ENCODE data around the gene MBNL2.

The MBNL2 gene

DNA sequence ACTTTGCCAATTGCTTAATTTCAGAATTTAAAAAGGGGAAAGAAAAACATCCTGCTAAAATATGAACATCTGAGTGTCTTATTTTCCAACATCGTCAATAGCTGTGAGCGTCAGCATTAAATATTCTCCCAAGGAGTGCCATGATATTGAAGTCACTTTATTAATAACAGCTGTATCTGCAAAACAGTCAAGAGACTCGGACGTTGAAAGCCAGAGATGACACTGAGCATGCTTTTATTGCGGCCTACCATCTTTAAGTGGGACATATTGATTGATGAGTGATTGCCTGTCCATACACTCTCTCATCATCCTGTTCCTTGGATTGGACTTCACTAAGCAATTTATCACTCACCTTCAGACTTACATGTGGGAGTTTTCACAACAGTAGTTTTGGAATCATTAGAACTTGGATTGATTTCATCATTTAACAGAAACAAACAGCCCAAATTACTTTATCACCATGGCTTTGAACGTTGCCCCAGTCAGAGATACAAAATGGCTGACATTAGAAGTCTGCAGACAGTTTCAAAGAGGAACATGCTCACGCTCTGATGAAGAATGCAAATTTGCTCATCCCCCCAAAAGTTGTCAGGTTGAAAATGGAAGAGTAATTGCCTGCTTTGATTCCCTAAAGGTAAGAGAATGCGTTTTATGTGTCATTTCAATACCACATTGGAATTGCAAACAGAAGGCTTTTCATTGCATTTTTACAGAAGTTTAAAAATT is 53.8 kb downstream of the MBNL2 start:
- DNase-seq = no peak

DNA sequence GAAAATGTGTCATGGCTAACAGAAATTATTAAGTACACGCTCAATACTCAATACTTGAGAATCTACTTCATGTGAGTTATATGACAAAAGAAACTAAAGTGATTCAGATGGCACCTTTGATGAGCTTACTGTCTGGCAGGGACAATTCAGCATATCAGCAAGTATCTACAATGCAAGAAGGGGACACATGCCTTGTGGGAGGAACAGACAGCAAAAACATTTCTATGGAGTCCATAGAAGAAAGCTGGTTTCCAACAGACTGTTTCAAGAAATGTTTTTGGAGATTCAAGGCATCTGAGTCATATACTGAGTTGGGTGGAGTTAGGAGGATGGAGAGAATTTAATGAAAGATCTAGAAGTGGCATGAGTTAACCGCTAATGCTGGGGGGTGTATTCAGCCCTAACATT is 54.7 kb downstream of the MBNL2 start:
- no peak for DNase-seq

DNA sequence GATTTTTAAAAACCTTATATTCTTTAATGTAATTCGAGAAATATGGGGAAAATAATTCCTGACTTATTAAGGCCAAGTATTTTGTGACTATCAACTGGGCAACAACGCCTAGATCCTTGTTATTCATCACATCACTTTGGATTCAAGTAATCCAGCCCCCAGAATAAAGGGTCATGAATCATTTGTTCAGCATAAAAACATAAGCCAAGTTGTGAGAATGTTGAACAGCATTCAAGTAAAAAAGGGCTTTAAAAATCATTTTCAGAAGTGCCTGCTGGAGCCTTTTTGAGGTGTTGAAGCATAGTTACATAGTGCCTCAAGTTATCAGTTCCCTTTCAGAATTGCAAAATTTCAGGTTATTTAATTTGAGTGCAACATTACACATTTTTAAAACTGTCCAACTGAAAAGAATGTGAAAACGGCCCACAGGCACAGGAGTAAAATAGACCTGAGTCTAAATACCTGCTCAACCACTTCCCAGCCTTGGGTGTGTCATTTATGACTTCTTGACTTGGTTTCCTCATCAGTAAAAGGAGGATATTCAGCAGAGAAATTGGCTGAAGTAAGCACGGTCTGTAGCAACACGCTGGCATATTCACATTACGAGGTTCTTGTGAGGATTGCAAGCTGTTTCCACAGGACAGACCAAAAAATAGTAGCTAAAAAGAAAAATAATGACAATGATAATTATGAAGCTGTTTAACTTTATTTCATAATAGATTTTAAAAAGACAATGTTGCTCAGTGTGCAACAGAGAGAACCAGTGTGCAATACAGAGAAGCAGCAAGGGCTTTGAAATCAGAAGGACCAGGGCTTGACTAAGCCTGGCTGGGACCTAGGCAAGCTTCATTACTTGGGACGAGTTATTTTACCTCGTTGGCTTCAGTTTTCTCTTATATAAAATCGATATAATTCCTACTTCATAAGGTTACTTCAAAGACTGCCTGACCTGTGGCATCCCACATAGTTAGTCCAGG is 56.6 kb downstream of the MBNL2 start:
- DNase-seq = no peak

DNA sequence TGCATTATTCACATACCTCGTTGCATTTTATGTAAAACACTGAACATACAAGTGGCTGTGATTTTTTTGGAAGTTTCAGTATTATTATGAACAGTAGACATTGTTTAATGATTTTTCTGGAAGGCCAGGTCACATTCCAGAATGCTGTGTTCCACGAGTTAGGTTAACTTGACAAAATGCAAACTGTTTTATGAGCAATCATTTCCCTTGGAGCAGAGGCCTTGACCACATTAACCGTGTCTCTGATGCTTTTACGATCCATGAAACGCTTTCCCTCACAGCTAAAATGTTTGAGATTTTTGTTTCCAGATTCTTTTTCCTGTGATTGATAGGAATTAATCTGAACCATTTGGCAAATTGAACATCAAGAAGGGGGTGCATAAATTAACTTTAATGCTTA is 57.8 kb downstream of the MBNL2 start:
- DNase-seq = no peak

DNA sequence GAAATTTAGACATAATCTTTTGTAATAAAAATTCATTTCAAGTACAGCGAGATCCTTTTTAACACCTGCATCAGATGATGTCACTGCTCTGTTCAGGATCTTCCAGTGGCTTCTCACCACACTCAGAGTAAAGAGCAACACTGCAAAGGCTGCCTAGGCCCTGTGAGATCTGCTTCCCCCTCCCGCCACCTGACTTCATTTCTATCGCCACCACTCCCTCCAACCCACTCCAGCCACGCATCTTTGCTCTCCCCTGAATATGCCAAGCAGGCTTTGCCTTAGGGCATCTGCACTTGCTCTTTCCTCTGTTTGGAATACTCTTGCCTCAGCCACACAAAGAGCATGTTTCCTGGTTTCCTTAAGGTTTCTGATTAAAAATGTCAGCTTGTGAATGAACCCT is 58.3 kb downstream of the MBNL2 start:
- DNase-seq = no peak

DNA sequence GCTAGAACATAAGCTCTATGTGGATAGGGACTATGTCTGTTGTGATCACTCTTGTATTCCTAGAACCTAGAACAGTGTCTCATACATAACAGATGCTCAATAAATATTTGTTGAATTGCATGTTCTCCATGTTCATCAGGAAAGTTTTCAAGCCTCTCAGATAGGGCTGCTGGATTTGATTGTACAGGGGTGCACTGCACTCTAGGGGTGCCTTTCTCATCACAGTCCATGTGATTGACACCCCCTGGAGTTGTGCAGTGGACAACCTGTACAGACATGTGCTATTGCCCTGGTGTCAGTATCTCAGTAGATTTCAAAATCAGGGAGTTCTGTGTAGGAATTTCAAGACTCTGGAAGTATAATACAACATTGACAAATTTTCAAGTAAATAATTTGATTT is 58.9 kb downstream of the MBNL2 start:
- DNase-seq = no peak

DNA sequence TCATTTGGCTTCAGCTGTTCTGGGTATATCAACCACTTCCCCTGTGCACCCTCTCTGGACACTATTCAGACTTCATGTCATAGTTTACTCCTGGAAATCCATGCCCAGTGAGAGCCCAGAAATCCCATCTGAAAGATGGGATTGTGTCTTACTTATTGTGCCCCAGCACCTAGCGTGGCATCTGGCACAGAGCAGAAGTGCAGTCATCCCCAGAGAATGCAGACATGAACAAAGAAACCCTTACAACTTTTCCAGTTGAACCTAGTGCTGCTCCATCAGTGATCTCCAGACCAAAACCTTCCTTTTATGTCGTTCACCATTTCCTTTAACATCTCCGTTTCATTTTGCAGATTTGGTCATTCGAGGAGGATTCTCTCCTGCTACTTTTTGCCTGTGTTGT is 60.6 kb downstream of the MBNL2 start:
- DNase-seq = no peak

DNA sequence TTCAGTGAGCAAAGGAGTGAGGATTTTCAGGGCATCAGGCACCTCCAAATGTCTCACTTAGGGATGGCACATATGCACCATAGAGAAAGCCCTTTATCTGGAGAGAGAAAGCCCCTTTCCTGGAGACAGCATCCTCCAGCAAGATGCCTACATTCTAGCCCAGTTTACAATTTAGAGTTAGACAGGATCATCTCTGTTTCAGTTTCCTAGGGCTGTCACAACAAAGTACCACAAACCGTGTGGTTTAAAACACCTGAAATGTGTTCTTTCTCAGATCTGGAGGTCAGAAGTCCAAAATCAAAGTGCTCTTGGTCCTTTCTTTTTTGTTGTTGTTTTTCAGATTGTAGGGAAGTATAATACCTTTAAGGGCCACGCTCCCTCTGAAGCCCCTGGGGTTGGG is 61.8 kb downstream of the MBNL2 start:
- DNase-seq = no peak

DNA sequence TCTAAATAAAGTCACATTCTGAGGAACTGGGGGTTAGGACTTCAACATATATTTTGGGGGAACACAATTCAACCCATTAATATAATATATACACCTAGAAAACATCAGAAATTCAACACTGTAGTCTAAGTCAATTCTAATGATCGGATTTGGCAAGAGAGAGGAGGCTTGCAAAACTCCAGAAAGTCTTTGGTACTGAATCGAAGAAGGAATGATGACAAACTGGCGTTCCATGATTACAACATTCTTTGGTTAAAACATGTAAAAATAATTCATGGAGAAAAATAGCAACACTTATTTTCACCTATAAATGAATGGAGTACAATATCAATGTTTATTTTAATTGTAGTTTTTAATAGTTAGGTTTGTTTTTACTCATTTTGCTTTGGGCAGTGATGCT is 62.4 kb downstream of the MBNL2 start:
- peak in 1 of 4 experiments; percentile 11 for DNase-seq

DNA sequence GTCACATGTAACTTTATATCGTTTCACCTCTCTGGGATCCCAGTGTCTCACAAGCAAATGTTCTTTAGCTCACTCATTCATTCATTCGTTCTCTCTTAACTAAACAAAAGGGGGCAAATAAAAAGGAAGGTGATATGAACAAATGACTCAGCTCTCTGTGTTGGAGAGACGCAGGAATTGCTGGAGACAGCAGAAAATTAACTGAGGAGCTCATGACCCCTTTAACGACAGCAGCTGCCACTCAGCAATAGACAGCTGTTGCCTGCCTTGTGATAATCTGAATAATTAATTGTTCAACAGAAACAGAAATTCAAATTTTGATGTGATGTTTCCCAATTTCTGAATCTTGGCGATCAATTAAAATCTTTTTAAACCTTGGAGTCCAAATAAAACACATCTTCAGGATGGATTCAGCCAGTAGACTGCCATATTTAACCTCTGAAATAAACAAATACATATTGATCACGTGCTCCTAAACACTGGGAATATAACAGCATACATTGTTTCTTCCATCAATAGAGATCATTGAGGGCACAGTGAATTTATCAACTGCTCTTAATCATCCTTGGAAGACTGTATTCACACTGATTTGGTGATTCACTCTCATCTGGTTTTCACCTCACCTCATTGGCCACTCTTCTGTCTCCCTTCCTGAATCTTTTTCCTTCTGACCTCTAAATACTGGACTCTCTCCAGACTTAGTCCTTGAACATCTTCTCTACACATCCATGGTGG is 63.3 kb downstream of the MBNL2 start:
- DNase-seq = no peak

DNA sequence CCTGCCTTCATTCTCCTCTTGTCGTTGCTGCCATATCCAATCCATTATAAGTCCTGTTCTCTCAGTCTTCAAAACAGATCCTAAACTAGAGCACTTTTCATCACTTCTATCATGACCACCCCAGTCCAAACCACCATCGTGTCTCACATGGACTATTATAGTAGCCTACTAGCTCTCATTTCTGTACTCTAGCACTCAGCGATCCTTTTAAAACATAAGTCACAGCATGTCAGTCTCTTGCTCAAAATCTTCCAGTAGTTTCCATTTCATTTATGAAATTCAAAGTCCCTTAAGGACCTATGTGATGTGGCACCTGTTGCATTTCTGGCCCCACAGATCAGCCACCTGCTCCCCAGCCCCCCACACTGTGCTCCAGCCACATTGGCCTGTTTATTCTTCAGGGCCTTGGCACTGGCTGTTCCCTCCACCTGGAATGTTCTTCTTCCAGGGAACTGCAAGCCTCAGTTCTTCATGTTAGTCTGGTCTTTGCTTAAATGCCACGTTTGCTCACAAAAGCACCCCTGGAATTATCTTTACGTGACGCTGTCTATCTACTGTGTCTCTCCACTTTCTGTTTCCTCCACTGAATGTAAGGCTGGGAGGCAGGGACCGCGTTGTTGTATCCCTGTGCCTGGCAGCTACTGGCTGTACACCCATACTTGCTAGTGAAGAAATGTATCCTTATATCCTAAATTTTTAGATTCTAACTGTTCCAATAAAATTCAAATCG is 64.3 kb downstream of the MBNL2 start:
- no peak for DNase-seq

DNA sequence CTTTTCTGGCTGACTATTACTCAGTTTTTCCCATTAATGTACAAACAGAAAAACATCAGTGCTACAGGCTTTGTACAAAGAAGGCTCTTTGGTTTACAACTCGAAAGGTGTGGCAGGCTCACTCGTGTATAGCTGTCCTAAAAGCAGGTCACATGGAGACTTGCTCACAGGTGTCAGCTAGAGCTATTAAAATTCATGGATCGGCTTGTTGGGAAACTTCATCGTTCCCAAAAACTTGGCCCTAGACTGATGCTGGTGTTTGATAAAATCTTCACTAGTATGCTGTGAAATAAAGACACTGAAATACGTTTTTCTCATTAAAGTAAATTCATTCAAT is 64.9 kb downstream of the MBNL2 start:
- DNase-seq = no peak

DNA sequence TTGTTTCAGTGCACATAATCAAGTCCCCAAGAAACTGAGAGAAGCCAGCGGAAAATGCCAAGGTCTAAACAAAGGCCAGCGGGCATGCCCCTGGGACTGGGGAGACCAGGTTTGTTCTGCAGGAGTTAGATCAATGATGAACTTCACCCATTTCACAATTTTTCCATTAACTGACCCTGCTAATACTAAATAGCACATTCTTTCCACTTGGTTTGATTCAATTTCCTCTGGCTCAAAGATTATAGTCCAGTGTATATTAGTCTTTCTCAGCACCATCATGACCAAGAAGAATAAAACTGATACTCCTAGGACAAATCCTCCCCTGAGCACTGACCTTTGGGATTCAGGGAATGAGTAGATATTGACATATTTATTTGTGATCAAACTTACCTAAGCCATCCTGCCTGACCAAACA is 66.4 kb downstream of the MBNL2 start:
- no peak for DNase-seq

DNA sequence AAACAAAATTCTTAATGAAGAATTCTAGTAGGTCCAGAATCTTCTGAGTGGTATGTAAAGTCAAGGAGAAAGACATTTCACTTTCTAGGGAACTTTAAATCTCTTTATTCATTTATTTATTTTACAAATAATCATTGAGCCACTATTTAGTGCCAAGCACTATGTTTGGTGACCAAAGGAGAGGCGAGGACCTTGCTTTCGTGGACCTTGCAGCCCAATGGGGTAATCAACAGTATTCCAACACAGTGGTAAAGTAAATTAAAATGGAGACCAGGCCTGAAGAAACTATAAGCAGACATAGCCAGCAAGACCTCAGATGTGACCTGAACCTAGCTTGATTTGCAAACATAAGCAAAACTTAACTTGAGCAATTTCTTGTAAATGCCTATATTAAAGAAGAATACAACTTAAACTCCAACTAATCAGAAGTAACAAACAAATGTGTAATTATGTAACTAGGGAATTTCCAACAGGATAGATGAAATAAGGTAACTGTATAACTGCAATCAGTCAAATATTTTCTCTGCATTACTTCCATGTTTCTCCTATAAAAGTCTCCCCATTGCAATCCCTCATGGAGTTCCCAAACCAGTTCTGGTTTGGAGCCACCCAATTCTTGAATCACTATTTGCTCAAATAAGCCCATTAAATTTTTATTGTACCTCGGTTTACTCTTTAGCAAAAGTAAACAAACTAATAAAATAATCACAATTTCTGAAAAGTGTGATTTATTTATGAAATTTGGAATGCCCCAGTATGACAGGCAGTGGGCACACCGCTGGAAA is 67.6 kb downstream of the MBNL2 start:
- DNase-seq = no peak

DNA sequence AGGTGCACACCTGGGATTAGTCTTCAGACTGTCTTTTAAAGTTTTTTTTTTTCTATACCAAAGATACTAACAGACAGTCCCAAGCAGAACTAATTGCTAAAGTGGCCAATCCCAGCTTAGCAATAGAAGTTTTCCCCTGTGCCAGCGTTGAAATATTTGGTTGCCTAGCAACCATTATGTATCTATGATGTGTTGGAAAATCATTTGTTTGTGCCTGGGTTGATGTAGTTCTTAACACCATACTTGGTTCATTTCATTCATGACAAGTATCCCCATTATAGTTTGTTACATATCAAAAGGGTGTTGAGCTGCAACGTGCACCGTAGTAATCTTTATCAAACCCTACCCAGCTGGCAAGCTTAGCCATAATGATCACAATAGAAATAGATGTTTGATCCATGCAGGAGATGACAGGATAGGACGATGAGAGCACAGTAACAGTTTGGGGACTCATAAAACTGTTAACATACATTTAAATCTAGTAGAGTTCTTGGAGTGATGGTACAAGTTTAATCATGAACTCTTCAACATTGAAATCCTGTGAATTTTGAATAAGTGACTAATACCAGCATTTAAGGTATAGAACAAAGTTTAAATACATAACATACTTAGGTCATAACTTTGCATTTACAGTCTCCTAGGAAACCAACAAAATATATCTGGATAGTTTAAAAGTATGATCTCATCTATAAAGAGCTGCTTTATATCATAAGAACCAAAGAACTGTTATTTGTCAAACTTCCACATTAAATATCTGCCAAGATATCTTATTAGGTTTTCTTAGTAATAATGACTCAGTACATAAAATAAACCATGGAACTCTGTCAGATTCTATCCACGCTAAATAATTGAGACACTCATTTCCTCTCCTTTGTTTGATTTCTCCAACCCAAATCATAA is 73.4 kb downstream of the MBNL2 start:
- no peak for DNase-seq

DNA sequence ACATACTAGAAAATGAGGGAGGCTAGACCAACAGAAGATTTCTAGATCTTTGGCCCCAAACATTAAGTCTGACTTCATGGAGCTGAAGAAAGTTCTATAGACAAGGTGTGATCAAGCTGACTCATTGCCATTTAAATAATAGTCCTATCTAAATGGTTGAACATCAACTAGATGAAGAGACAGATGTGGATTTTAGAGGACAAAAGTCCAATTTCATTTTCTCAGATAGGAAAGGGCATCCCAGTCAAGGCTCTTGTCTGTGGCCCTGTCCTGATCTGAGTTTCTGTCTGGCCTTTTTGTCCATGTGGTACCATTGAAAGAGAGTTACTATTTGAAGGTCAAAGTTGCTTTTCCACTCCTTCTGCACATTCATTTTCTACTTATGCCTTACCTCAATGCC is 74.6 kb downstream of the MBNL2 start:
- DNase-seq = no peak

DNA sequence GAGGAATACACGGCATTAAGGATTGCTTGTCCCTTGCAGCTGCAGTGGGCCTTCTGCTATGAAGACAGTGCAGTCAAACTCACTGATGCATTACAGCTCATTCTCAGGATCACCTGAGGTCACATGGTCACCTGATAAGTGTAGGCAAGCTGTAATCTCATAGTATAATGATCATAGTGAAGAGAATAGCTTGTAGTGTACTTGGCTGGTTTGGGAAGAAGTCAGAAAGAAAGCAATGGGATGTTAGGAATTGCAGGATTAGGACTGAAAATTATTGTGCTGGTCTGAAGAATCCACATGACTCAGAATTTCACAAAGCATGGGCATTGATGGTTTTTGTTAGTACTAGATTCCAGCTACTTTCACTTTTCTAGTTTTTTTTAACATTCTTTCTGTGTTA is 76.7 kb downstream of the MBNL2 start:
- DNase-seq = no peak

DNA sequence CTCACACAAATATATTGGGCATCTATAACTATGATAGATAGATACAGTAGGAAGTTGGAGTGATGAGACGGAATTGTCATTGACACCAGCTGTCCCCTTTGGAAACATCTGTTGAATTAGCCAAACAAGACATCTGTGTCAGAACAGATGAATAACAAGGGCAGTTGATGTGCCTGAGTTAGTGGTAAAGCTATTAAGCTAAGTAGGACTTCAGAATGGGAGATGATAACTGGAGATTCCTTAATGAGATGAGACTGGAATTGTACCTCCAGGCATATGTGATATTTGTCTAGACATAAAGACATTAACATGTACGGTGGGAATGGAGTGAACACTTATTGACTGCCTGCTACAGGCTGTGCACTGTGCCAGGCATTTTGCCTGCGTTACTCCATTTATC is 78.7 kb downstream of the MBNL2 start:
- DNase-seq = no peak

DNA sequence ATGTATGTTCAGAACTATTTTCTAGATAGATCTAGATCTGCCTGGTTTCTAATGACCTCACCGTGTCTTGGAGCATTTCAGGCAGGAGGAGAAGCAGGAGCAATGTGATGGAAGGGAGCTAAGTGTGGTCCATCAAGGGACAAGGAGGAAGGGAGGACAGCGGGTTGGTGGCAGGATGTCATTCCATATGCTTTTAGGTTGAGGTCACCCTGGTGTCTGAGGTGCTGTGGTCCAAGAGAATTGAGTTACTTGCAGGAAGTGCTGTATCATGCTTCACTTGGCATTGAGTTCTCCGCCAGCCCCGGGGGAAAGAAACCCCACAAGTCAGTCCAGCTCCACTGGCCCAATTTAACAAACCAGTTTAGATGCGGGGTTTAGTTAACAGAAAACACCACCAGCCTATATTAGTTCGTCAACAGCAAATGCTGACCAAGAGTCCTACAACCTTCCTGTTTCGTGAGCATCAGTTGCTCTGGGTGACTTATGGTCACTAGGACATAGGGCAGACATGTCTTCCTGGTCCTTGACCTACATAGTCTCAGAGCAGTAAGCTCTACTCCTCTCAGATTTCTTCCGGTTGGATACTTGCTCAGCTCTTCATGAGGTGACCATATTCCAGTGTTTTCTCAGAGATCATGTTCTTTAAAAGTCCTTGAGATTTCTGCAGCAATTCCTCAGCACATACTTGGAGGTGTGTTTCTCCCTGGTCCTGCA is 79.4 kb downstream of the MBNL2 start:
- DNase-seq = no peak

DNA sequence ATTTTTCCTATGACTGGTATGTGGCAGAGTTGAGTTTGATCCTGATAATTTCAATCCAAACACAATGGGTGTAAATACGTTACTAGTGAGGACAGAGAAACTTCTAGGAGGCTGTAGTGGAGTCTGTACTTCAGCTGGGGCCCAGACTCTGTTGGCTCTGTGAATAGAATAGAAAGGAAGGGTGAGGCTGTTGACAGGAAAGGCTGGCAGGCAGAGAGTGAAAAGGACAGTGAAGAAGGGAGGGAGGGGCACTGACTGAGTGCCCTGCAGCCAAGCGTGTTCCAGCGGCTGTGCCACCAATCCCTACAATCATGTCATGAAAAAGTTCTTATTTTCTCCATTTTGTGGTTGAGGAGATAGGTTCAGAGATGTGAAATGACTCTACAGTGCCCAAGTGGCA is 80.5 kb downstream of the MBNL2 start:
- no peak for DNase-seq
